ENCODE measurements around the gene PROSER3. TPM values are rescaled to one million over a fixed set of nuclear protein-coding genes. Genes with fewer than 3 reads are reported as not detected.
A peak's percentile ranks its signal among the peaks of the same experiment; 100 is the strongest.

PROSER3 gene
- total and polyA plus RNA-seq, 9 of the 15 experiments (the other 6 are each of a cell fraction or from before 2014, with no cell fraction given) = 1.0 to 39.5 (median 5.1) TPM

DNA sequence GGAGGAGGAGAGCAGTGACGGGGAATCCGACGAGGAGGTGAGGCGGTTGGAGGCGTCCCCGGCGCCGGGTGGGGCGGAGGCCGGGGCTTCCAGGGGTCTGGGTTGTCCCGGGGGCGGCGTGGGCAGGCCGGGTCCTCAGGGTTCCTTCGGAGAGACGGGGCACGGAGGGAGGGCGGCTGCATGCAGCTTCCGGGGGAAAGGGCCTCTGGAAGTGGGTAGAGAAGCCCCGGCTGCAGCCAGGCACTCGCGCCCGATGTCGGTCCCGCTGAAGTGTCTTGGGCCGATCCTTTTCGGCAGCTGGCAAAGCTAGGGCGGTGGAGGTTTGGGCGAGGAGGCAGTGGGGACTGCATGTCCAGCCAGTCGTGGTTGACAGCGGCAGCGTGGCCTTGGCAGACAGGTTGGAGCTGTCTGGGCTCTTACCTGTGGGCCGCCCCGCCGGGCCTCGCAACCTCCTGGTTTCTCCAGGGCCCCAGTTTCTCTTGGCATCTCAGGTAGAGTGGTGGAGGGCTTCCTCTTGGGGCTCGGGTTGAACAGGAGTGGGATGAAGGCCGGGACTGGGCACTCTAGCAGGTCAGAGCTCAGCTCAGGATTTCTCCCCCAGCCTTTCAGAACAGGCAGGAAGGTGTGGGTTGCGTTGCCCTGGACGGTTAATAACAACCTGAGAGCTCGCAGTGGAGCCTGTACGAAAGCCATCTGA, 39.5 kb upstream of the PROSER3 start (continued):
- TF ChIP-seq CHD1 (IDR thresholded peaks at IDR 0.05; ENCODE audit: low read length) (peak; percentile 40), GABPB1 (CRISPR knock-in tag; IDR thresholded peaks at IDR 0.05) (0 out of 2 replicates have a peak, but pooled peaks have one; percentile 29), ZNF41 (CRISPR knock-in tag; conservative IDR thresholded peaks at IDR 0.05) (no peak), MEF2D (tag; conservative IDR thresholded peaks at IDR 0.05; ENCODE audit: low read depth) (no peak)
- TF ChIP-seq, protein P1, sequence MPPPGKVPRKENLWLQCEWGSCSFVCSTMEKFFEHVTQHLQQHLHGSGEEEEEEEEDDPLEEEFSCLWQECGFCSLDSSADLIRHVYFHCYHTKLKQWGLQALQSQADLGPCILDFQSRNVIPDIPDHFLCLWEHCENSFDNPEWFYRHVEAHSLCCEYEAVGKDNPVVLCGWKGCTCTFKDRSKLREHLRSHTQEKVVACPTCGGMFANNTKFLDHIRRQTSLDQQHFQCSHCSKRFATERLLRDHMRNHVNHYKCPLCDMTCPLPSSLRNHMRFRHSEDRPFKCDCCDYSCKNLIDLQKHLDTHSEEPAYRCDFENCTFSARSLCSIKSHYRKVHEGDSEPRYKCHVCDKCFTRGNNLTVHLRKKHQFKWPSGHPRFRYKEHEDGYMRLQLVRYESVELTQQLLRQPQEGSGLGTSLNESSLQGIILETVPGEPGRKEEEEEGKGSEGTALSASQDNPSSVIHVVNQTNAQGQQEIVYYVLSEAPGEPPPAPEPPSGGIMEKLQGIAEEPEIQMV (tag; conservative IDR thresholded peaks at IDR 0.05; ENCODE audit: low read depth) = no peak

- peaks cover 14 to 57% of the 10 kb centered on the region in 2 experiments for H3K4me1 ChIP-seq (replicated peaks in 1 of 2; ENCODE audit: control insufficient read depth in 2 of 2, insufficient read depth in 2 of 2, low read length in 2 of 2)
- H3K9me1 ChIP-seq (ENCODE audit: control insufficient read depth, insufficient read depth, low read length) = no peaks in the 10 kb centered on the region
- H3K4me3 ChIP-seq = peak overlapping the region; percentile 96
- no peak for ATAC-seq
- peaks cover 33% of the 10 kb centered on the region for H3K79me2 ChIP-seq (ENCODE audit: control insufficient read depth, insufficient read depth, low read length)
- peak overlapping the region; percentile 85 to 98 for H3K9ac ChIP-seq (ENCODE audit: insufficient read depth in 1 of 2, low read depth in 2 of 2, low read length in 2 of 2)
- intact Hi-C loops (cut with micrococcal nuclease) = no loop called here
- in situ Hi-C loops (cut with MboI) = no loop called here
- no peak for DNase-seq (ENCODE audit: extremely low read depth in 1 of 4, low spot score in 3 of 4)
- 88% methylated on average over 24 of the region's 32 CpGs for WGBS (ENCODE audit: insufficient coverage, low coverage, missing lambda C conversion rate)
- FAIRE-seq = no peak
- H3K27me3 ChIP-seq (ENCODE audit: control insufficient read depth in 2 of 2, insufficient read depth in 2 of 2, low read length in 2 of 2) = peaks cover 0 to 2% of the 10 kb centered on the region in 2 experiments; a peak in 2 of 5 replicates
- H4K20me1 ChIP-seq (replicated peaks; ENCODE audit: control insufficient read depth, insufficient read depth, low read length) = 0 out of 2 replicates have a peak, but pooled peaks cover 11% of the 10 kb centered on the region
- H3K27ac ChIP-seq (ENCODE audit: extremely low read depth, low read depth, low read length) = peak overlapping the region; percentile 44; the same call in 1 of the 3 replicates
- peaks cover 51% of the 10 kb centered on the region; the same call in 2 of the 3 replicates for H3K36me3 ChIP-seq (ENCODE audit: control insufficient read depth, insufficient read depth, low read length)
- CTCF ChIA-PET (ENCODE audit: low intra/inter-chr PET ratio) = no interaction called here
- POLR2A ChIA-PET = interaction anchor here (1.2 to 1.9 kb wide), 3 partner anchors 9 to 404 kb away, joined by 3 to 12 read pairs (median 5); no protein-coding TSS in a partner anchor
- no peak overlapping the region for H2AFZ ChIP-seq (ENCODE audit: low read depth, low read length)
- peak overlapping the region; percentile 90 for H3K4me2 ChIP-seq (ENCODE audit: insufficient read depth, low read length)
- BruUV-seq (replicated peaks) = no TSS peak
- no peaks in the 10 kb centered on the region for H3K9me3 ChIP-seq (replicated peaks; ENCODE audit: control insufficient read depth, insufficient read depth, low read depth, low read length)
- no peak for TF ChIP-seq ZNF318 (IDR thresholded peaks at IDR 0.05; ENCODE audit: borderline replicate concordance in 1 of 2, low read depth in 1 of 2)
Measured at GRCh38 chr19:35719402-35720162, 38.4 kb upstream of the PROSER3 start.

Measured in K562 (cell line).